C4-2B (cell line): ENCODE measurements around the gene TBC1D2.
A peak's percentile ranks its signal among the peaks of the same experiment; 100 is the strongest.

Experiments
- H3K27ac ChIP-seq: fragments of 450-650 bp; 2 replicates; pipeline ENCODE4 v1.5.1; 2017
- ZFX ChIP-seq: fragments of 450-650 bp; IDR thresholded peaks from 2 replicates; pipeline ENCODE4 v1.6.1; 2017
- TF ChIP-seq, protein P1 (sequence below): fragments of 450-650 bp; conservative IDR thresholded peaks from 2 replicates; pipeline ENCODE4 v1.5.1; 2017; ENCODE audit warnings: mild to moderate bottlenecking

The TBC1D2 gene

DNA sequence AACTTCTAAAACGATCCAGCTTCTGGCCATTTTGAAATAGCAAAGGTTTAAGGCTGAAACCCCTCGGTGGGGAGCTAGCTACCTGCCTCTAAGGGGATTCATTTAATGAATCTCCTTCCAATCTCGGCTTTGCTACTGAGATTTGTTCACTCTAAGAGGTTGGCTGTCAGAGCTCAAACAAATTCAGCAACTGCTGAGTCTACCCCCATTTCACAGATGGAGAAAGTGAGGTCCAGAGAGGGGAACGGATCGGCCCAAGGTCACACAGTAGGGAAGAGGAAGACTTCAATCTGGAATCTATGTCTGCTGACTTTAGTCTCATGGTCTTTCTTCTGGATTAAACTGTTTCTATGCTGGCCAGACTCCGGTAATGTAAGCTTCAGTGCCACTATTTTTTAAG, 66.0 kb downstream of the TBC1D2 start:
- H3K27ac ChIP-seq = peak overlapping the region; percentile 11; the same call in 1 of the 2 replicates
- TF ChIP-seq, protein P1, sequence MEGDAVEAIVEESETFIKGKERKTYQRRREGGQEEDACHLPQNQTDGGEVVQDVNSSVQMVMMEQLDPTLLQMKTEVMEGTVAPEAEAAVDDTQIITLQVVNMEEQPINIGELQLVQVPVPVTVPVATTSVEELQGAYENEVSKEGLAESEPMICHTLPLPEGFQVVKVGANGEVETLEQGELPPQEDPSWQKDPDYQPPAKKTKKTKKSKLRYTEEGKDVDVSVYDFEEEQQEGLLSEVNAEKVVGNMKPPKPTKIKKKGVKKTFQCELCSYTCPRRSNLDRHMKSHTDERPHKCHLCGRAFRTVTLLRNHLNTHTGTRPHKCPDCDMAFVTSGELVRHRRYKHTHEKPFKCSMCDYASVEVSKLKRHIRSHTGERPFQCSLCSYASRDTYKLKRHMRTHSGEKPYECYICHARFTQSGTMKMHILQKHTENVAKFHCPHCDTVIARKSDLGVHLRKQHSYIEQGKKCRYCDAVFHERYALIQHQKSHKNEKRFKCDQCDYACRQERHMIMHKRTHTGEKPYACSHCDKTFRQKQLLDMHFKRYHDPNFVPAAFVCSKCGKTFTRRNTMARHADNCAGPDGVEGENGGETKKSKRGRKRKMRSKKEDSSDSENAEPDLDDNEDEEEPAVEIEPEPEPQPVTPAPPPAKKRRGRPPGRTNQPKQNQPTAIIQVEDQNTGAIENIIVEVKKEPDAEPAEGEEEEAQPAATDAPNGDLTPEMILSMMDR = no peak
- TF ChIP-seq ZFX = no peak

DNA sequence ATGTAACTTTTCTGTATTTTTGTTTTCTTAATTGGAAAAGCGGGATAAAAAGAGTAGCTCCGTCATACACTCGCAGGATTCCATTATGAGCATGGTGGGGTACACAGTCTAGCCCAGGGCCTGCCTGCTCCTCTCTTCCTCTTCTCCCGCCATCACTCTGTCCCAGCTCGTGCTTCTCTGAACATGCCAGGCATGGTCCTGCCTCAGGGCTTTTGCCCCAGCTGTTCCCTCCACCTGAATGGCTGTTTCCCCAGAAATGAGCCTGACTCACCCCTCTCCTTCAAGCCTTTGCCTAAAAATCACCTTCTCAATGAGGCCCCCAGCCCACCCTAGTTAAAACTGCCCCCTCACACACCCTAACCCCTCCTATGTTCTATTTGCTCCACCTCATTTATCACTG, 67.5 kb downstream of the TBC1D2 start:
- no peak overlapping the region for H3K27ac ChIP-seq
- TF ChIP-seq, protein P1 = no peak
- no peak for TF ChIP-seq ZFX

DNA sequence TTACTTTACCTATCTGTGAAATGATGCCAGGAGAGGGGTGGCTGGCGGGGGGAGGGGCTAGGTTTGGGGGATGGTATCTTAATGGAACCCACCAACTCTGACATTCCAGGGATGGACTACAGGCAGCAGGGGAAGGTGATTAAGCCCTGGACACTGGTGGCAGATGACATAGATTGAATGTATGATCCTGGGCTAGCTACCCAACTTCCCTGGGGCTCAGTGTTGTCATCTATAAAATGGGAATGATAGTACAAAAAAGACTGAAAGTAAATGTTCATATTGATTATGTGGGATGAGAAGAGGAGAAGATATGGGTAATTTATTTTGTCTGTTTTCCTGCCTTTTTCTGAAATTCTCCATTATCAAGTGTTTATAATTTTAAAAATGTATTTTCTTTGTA, 69.2 kb downstream of the TBC1D2 start:
- TF ChIP-seq, protein P1 = no peak
- TF ChIP-seq ZFX = no peak
- H3K27ac ChIP-seq = no peak overlapping the region; the same call in 1 of the 2 replicates

DNA sequence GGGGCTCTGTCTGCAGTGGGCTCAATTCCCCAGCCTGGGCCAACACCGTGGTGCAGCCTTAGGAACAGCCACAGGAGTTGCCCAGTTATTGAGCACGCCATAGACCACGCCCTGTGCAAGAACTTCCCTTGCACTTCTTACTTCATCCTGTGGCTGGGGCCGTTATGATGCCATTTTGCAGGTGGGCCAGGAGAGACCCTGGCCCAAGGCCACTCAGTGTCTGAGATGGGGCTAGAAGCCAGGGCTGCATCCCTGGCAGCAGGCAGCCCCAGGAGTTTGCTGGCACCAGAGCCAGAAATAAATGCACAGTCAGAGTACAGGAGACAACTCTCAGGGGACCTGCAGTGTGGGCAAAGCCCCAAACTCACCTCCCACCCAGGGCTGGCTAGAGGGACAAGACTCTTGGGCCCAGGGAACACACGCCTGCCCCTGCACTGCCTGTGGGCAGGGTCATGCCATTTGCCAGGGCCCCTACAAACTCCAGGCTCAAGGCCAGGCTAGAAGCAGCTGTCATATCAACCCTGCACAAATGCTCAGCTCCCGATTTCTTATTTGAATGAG, 69.8 kb downstream of the TBC1D2 start:
- H3K27ac ChIP-seq = no peak overlapping the region; the same call in 1 of the 2 replicates
- TF ChIP-seq ZFX = no peak
- TF ChIP-seq, protein P1 = no peak

DNA sequence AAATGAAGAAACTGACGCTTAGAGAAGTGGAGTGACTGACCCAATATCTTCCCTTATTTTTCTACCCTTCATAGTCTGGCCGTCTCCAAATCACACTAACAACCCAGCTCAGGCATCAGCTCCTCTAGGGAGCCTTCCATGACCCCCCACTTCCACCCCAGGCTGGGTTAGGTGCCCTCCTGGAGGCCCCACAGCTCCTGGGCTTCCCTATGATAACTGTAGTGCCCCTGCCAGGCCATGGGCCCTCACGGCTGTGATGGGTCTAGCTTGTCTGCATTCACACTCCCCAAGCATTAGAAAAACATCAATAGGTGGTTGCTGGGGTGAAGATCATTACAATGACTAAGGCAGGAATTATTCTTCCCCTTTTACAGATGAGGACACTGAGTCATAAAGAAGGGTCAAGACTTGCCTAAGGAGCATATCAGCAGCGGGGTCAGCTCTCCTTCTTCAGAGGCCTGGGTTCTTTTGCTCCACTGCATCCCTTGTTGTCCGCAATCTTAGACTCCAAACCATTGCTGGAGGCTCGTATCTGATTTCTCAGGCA, 70.4 kb downstream of the TBC1D2 start:
- H3K27ac ChIP-seq = no peak overlapping the region; the same call in 1 of the 2 replicates

DNA sequence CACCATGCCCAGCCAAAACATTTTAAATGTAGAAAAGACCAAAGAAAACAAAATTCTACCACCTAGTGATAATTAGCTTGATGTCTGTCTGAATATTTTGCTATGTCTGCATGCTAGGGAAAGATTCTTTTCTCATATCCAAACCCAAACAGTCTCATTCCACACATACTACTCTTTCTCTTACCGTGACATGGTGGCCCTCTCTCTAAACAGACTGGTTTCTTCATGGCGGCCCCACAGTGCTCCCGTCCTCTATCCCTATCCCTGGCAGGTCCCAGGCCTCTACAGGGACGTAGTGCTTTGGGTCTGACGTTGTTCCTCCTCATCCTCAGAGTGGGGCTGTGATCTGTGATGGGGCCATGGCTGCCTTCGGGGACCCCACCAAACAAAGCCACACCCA, 71.1 kb downstream of the TBC1D2 start:
- no peak overlapping the region for H3K27ac ChIP-seq
- no peak for TF ChIP-seq ZFX
- TF ChIP-seq, protein P1 = no peak

More for the DNA sequence above, 70.4 kb downstream of the TBC1D2 start:
- TF ChIP-seq, protein P1 = no peak
- no peak for TF ChIP-seq ZFX

DNA sequence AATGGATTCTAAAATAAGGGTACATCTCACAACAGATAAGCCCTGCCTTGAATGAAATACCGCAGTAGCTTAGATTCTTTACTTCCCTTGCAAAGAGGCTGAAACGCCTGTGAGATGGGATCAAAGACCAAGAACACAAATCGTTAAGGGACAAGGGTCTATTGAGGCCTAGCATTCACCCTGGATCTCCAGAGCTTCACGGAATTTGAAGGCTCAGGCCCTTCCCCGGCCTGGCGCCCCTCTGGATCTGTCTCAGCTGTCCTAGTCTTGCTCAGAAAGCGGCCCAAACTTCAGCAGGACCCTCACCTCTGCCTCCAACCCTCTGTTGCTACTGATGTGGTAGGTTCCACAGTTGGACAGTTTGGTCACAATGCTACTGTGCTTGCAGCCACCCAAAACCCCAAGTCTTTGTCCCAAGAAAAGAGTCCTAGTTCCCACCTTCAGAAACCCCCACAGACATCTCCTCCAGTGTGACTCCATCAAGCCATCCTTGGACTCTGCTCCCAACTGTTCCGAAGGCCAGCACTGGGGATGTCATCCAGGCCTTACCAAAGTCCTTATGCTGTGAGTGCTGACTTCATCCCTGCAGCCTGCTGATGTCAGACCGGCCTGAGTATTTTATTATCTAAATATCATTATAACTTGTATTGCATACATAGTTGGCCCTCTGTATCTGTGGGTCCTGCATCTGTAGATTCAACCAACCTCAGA, 72.4 kb downstream of the TBC1D2 start:
- H3K27ac ChIP-seq = no peak overlapping the region
- TF ChIP-seq ZFX = no peak
- TF ChIP-seq, protein P1 = no peak
